ENCODE data around the gene APOBEC3A. TPM values are rescaled to one million over a fixed set of nuclear protein-coding genes. Genes with fewer than 3 reads are reported as not detected.

The APOBEC3A gene
- polyA plus RNA-seq, 1 of the 3 experiments (the other 2 are of a cell fraction): not detected

- Histone ChIP-seq H3K4me3 (ENCODE audit: low read depth in 2 of 2, low read length in 1 of 2) (no peak overlapping the region), H4K20me1 (ENCODE audit: insufficient read depth) (no peaks in the 10 kb centered on the region), H3K27ac (ENCODE audit: low read depth in 2 of 2, low read length in 1 of 2) (no peak overlapping the region), H3K4me1 (ENCODE audit: control insufficient read depth in 1 of 2, insufficient read depth in 2 of 2, low read depth in 1 of 2, low read length in 1 of 2) (no peaks in the 10 kb centered on the region), H3K4me2 (no peak overlapping the region), H3K9ac (no peak overlapping the region), H3K36me3 (replicated peaks in 1 of 2; ENCODE audit: control insufficient read depth in 1 of 2, insufficient read depth in 2 of 2, low read length in 1 of 2) (no peaks in the 10 kb centered on the region), H3K9me3 (no peaks in the 10 kb centered on the region), H3K27me3 (ENCODE audit: insufficient read depth) (no peaks in the 10 kb centered on the region; the same call in 1 of the 2 replicates), H3K9me2 (no peaks in the 10 kb centered on the region), H3K79me2 (ENCODE audit: insufficient read depth) (no peaks in the 10 kb centered on the region), H2AFZ (ENCODE audit: low read depth) (no peak overlapping the region), H3F3A (replicated peaks; ENCODE audit: insufficient read depth) (no peaks in the 10 kb centered on the region)
- POLR2A ChIA-PET: no interaction called here
- TF ChIP-seq JUND (IDR thresholded peaks at IDR 0.05) (no peak), EZH2phosphoT487 (IDR thresholded peaks at IDR 0.05; ENCODE audit: borderline replicate concordance, low read depth) (no peak), MEF2A (IDR thresholded peaks at IDR 0.05; ENCODE audit: borderline replicate concordance, low read depth) (no peak), SIN3A (IDR thresholded peaks at IDR 0.05; ENCODE audit: borderline replicate concordance, low read depth, low read length) (no peak), GABPA (IDR thresholded peaks at IDR 0.05; ENCODE audit: low read depth) (no peak)
- CTCF ChIA-PET: interaction anchor here (1.6 kb wide), 1 partner anchor 11 kb away, joined by 3 read pairs; no protein-coding TSS in a partner anchor
- no peak for DNase-seq
- 50% methylated on average over 2 of the region's 12 CpGs for WGBS (ENCODE audit: low lambda C conversion rate)
Measured at GRCh38 chr22:38952281-38952993, 5.0 kb upstream of the APOBEC3A start.

DNA sequence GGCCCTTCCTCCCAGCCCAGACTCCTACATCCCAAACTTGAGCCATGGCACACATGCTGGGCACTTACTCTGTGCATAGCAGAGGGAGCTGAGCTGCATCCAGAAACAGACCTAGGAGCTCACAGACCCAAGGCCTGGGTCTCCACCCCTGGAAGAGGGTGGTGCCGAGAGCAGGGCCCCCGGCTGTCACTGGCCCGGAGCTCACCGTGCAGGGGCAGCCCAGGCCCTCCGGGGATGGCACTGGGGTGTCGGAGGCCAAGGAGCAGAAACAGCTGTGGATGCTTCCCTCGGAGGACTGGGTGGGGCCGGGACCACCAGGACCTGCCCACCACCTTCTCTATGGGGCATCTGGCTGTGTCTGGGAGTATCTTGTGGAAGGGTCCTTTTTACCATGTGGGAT is 4.3 kb upstream of the APOBEC3A start:
- Histone ChIP-seq H3K27me3 (ENCODE audit: insufficient read depth) (no peaks in the 10 kb centered on the region), H3K4me1 (ENCODE audit: control insufficient read depth in 1 of 2, insufficient read depth in 2 of 2, low read depth in 1 of 2, low read length in 1 of 2) (no peaks in the 10 kb centered on the region), H3K36me3 (replicated peaks in 1 of 2; ENCODE audit: control insufficient read depth in 1 of 2, insufficient read depth in 2 of 2, low read length in 1 of 2) (no peaks in the 10 kb centered on the region), H2AFZ (ENCODE audit: low read depth) (no peak overlapping the region), H3K9me3 (no peaks in the 10 kb centered on the region), H3F3A (replicated peaks; ENCODE audit: insufficient read depth) (no peaks in the 10 kb centered on the region), H3K9me2 (no peaks in the 10 kb centered on the region), H3K4me2 (no peak overlapping the region), H3K79me2 (ENCODE audit: insufficient read depth) (no peaks in the 10 kb centered on the region), H3K27ac (ENCODE audit: low read depth in 2 of 2, low read length in 1 of 2) (no peak overlapping the region), H3K4me3 (ENCODE audit: low read depth in 2 of 2, low read length in 1 of 2) (no peak overlapping the region), H3K9ac (no peak overlapping the region), H4K20me1 (ENCODE audit: insufficient read depth) (no peaks in the 10 kb centered on the region)
- no peak for DNase-seq
- no CpG with 5 or more reads among the region's 8 CpGs for WGBS (ENCODE audit: low lambda C conversion rate)
- TF ChIP-seq EZH2phosphoT487 (IDR thresholded peaks at IDR 0.05; ENCODE audit: borderline replicate concordance, low read depth) (no peak), CHD2 (IDR thresholded peaks at IDR 0.05; ENCODE audit: low read length, partially characterized antibody) (no peak), JUND (IDR thresholded peaks at IDR 0.05) (no peak), USF1 (IDR thresholded peaks at IDR 0.05; ENCODE audit: borderline replicate concordance, low read depth) (no peak), REST (IDR thresholded peaks at IDR 0.05; ENCODE audit: low read depth, low read length) (no peak), FOXM1 (IDR thresholded peaks at IDR 0.05; ENCODE audit: low read depth) (no peak), GATA2 (CRISPR knock-in tag; IDR thresholded peaks at IDR 0.05) (no peak), IRF3 (IDR thresholded peaks at IDR 0.05; ENCODE audit: low read depth, low read length) (no peak)
- TF ChIP-seq, protein P1, sequence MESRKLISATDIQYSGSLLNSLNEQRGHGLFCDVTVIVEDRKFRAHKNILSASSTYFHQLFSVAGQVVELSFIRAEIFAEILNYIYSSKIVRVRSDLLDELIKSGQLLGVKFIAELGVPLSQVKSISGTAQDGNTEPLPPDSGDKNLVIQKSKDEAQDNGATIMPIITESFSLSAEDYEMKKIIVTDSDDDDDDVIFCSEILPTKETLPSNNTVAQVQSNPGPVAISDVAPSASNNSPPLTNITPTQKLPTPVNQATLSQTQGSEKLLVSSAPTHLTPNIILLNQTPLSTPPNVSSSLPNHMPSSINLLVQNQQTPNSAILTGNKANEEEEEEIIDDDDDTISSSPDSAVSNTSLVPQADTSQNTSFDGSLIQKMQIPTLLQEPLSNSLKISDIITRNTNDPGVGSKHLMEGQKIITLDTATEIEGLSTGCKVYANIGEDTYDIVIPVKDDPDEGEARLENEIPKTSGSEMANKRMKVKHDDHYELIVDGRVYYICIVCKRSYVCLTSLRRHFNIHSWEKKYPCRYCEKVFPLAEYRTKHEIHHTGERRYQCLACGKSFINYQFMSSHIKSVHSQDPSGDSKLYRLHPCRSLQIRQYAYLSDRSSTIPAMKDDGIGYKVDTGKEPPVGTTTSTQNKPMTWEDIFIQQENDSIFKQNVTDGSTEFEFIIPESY (IDR thresholded peaks at IDR 0.05; ENCODE audit: borderline replicate concordance, low read depth): no peak
- TF ChIP-seq, protein P2, sequence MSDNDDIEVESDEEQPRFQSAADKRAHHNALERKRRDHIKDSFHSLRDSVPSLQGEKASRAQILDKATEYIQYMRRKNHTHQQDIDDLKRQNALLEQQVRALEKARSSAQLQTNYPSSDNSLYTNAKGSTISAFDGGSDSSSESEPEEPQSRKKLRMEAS (IDR thresholded peaks at IDR 0.05; ENCODE audit: low read depth): no peak
- POLR2A ChIA-PET: no interaction called here
- CTCF ChIA-PET: no interaction called here
